Measurements from ENCODE around the gene GUCA2A.

The GUCA2A gene

GRCh38 chr1:42155362-42155761 is 9.2 kb downstream of the GUCA2A start:
- DNase-seq (ENCODE audit: low read depth in 2 of 2, low spot score in 1 of 2), result no peak

- DNase-seq (ENCODE audit: low read depth in 2 of 2, low spot score in 1 of 2), result no peak
Measured at GRCh38 chr1:42154685-42155084, 9.9 kb downstream of the GUCA2A start.

- no peak for DNase-seq (ENCODE audit: low read depth in 2 of 2, low spot score in 1 of 2)
Measured at GRCh38 chr1:42153624-42154023, 10.9 kb downstream of the GUCA2A start.

DNA sequence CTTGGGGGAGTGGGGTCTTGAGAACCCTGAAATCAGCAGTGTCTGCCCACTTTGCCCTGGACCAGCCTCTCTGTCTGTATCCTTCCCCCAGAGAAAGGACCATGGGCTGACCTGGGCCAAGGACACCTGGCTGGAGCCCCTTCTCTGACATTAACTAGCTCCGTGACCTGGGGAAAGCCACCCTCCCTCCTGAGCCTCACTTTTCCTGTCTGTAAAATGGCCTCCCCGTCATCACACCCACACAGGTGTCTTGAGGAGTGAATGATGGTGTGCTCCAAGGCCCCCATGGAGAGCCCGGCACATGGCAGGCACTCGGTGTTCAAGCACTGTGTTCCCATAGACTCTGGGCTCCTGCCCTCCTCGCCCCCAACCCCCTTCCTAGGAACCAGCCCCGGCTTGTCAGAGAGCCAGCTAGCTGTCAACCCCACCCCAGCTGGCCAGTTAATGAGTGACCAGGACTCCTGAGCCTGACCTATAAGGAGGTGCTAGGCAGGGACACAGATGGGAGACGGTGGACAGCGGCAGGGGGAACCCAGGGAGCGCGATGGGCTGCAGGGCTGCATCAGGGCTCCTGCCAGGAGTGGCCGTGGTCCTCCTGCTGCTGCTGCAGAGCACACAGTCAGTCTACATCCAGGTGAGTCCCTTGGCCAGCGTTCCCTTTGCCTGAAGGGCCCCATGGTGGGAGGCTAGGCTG is 11.5 kb downstream of the GUCA2A start, which contains the start of gene GUCA2B:
GUCA2B (plus strand) TSS at position 504 of the 694 bp plus-strand sequence; CDS start at position 545, 41 bp downstream.
- DNase-seq (ENCODE audit: low read depth in 2 of 2, low spot score in 1 of 2), result no peak

DNA sequence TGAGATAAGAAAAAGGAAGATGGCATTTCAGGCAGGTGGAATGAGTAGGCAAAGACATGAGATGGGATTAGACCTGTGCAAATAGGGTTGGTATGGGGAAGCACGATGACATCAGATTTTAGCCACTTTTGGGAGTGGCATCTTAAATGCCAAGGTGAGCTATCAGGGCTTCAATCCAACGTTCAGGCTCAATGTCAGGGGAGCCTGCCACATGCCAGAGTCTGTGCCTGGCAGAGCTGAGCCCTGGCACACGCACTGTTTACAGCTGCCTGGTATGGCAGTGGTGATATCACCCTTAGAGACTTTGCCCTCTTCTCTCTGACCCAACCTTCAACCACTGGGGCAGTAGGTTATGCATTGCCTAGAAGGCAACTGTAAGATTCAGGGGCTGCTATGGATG is 12.4 kb downstream of the GUCA2A start:
- no peak for DNase-seq (ENCODE audit: low read depth in 2 of 2, low spot score in 1 of 2)

DNA sequence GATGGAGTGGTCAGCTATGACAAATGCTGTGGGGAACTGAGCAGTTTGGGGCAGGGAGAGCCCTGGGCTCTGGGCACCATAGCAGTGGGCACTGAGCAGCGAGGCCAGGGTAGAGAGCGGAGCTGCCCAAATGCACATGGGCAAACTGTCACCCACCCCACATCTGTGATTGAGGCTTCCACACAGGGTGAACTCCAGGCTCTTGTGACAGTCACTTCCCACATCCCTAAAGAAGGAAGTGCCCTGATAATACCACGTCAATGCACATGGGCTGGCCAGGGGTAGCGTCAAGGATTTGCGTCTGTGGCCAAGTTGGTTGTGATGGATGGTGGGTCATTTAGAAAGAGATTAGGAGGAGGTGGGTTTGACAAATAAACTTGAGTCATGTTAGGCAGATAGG is 13.9 kb downstream of the GUCA2A start:
- no peak for DNase-seq (ENCODE audit: low read depth in 2 of 2, low spot score in 1 of 2)

DNA sequence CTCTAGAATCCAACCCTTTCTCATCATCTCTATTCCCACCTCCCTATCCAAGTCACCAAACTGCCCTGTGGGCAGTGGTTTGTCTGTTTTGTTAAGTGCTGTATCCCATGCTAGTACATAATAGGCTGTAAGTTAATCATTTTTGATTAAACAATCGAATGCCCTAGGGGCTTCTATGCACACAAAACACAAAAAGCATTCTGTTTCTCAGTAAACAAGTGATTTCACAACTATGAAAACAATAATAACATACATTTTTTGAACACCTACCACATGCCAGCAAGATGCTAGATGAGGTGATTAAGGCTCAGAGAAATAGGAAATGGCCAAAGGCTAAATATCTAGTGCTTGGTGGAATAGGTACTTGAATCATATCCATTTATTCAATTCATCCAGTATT is 16.4 kb downstream of the GUCA2A start:
- DNase-seq (ENCODE audit: low read depth in 2 of 2, low spot score in 1 of 2), result no peak

- DNase-seq (ENCODE audit: low read depth in 2 of 2, low spot score in 1 of 2), result peak; percentile 22 to 38
Measured at GRCh38 chr1:42146626-42147320, 17.8 kb downstream of the GUCA2A start.

GRCh38 chr1:42145764-42146625 is 18.6 kb downstream of the GUCA2A start:
- DNase-seq (ENCODE audit: low read depth in 2 of 2, low spot score in 1 of 2), result no peak

DNA sequence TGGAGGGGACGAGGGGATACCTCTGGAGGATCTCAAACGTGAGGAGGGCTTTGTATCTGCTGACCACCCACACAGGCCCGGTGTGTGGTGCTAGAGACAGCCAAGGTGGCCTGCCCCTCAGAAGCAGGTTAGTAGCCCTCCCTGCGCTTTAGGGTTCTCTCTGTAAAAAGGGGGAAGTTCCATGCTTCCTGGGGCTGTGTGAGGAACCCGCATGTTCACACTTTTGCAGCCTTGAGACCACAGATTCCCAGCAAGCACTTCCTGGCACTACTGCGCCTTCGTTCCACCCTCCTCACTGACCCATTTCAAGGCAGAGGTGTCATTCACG is 19.2 kb downstream of the GUCA2A start:
- DNase-seq (ENCODE audit: low read depth in 2 of 2, low spot score in 1 of 2), result no peak

DNA sequence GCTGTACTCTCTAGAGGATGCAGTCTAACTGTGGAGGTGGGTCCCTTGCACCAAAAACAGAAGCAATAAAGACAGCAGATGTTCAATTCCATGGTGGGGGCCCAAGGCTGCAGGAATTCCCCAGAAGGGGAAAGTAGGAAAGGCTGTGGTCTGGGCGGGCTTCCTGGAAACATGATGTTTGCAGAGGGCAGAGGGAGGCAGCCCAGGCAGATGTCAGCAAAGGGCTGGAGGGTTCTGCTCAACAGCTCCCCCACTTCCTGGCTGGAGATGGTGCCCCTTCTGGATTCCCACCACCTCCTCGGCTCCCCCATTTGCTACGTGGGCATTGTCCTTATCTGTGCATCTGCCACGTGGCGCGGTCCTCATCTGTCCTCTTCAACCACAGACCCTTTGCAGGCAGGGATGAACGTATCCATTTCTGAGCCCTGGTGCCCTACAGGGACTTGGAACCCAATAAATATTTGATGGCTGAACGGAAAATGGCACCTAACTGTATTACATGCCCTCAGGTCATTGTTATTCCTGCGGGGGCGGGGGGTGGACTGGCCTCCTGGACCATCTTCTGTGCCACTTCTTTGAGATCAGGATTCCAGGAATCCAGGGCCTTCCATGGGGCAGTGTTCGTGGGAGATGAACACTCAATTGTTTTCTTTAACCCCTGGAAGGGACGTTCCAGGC is 19.7 kb downstream of the GUCA2A start:
- no peak for DNase-seq (ENCODE audit: low read depth in 2 of 2, low spot score in 1 of 2)

DNA sequence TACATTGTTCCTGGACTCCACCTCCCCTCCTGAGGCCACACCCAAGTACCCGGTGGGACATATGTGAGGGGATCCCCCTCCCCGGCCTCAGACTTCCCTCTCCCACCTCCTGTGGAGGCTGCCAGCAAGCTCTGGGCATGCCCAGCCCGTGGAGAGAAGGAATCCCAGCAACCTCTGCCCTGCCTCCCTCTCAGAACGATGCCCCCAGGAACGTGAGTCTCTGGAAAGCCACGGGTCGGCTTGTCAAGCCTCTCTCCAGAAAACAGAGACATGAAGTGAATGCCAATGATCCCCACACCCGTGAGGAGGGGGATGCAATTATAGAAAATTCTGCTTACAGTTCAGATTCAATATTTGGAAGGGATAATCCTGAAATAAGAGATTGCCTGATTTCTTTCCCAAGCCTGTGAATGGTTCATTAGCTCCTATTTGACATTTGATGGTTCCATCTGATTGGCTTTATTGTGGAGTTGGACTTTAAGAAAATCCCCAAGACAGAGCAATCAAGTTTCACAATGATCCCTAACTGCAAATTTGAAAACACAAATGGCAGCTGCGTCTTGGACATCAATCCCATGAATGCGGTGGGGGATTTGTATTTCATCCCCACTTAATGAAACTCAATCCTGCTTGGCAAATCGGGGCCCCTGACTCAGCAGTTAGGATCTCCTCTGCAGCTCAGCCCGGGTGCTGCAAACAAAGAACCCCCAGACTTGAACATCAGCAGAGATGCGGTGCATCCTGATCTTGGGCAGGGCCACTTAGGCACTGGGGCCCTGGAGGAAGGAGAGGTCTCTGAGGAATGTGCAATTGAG is 20.4 kb downstream of the GUCA2A start:
- DNase-seq (ENCODE audit: low read depth in 2 of 2, low spot score in 1 of 2), result no peak

- no peak for DNase-seq (ENCODE audit: low read depth in 2 of 2, low spot score in 1 of 2)
Measured at GRCh38 chr1:42142894-42143675, 21.5 kb downstream of the GUCA2A start.

DNA sequence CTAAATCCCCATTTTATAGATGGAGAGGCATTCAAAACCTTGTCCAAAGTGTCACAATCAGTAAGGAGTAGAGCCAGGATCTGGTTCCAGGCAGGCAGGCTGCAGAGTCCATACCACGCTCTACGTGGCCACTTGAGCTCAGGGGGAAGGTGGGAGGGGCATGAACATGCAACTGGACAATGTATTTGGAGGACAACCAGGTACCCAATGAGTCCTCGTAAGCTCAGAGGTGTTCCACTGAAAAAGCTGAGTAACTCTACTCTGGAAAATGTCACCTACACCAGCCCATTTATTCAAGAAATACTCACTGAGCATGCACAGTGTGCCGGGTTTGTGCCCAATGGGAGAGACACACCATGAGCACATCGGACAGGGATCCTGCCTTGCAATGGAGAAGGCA is 22.6 kb downstream of the GUCA2A start:
- no peak for DNase-seq (ENCODE audit: low read depth in 2 of 2, low spot score in 1 of 2)

GRCh38 chr1:42140191-42140590 is 24.4 kb downstream of the GUCA2A start:
- no peak for DNase-seq (ENCODE audit: low read depth in 2 of 2, low spot score in 1 of 2)

DNA sequence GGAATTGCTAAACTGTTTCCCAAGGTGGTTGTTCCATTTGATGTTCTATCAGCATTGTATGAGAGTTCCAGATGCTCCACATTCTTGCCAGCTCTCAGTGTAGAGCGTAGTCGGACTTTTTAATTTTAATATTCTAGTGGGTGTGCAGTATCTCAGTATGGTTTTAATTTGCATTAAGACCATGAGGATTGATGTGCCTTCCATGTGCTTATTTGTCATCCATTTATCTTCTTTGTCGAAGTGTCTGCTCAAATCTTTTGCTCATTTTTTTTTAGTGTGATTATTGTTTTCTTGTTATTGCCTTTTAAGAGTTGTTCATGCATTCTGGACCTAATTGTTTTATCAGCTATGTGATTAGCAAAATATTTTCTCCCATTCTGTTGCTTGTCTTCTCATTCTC is 25.1 kb downstream of the GUCA2A start:
- DNase-seq (ENCODE audit: low read depth in 2 of 2, low spot score in 1 of 2), result no peak

DNA sequence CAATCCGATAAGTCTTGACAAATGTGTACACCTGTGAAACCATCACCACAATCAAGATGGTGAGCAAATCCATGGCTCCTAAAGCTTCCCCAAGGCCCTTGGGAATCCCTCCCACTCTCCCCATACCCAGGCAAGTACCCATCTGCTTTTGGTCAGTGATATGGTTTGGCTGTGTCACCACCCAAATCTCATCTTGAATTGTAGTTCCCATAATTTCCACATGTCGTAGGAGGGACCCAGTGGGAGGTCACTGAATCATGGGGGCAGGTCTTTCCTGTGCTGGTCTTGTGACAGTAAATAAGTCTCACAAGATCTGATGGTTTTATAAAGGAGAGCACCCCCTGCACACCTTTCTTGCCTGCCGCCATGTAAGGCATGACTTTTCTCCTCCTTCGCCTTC is 26.0 kb downstream of the GUCA2A start:
- DNase-seq (ENCODE audit: low read depth in 2 of 2, low spot score in 1 of 2), result no peak

GRCh38 chr1:42137766-42138165 is 26.8 kb downstream of the GUCA2A start:
- DNase-seq (ENCODE audit: low read depth in 2 of 2, low spot score in 1 of 2), result no peak

GRCh38 chr1:42136466-42136865 is 28.1 kb downstream of the GUCA2A start:
- DNase-seq (ENCODE audit: low read depth in 2 of 2, low spot score in 1 of 2), result no peak

- DNase-seq (ENCODE audit: low read depth in 2 of 2, low spot score in 1 of 2), result no peak
Measured at GRCh38 chr1:42135426-42135825, 29.1 kb downstream of the GUCA2A start.
